NCI-H1048 (cell line): ENCODE data around the gene CELSR1.
"Not testable (repeated sequence)": the region's sequence is repeated elsewhere in the genome, so short reads cannot be mapped to it uniquely, and the experiment has no call there.

Experiments used
- DNase-seq: peaks from one replicate; lab custom pipeline; 2025; lab: John Stamatoyannopoulos, UW

Gene CELSR1

DNA sequence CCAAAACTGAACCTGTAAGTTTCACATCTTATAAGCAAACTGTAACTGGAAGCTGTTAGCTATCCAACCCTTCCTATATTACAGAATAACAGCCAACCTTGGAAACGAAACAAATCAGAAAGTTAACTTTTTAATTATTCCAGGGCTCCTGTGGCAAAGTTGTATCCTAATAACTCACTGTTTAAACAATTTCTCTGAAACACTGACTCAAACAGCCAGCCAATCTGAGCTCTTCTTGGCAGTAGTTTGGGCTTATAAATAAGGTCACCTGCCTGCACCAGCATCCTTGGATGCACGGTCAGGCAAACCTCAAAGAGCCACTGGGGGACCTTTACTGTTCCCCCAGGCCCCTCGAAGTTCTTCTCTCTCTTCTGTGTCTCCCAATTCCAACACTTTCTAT lies 5.0 kb downstream of the CELSR1 start:
- no peak for DNase-seq

DNA sequence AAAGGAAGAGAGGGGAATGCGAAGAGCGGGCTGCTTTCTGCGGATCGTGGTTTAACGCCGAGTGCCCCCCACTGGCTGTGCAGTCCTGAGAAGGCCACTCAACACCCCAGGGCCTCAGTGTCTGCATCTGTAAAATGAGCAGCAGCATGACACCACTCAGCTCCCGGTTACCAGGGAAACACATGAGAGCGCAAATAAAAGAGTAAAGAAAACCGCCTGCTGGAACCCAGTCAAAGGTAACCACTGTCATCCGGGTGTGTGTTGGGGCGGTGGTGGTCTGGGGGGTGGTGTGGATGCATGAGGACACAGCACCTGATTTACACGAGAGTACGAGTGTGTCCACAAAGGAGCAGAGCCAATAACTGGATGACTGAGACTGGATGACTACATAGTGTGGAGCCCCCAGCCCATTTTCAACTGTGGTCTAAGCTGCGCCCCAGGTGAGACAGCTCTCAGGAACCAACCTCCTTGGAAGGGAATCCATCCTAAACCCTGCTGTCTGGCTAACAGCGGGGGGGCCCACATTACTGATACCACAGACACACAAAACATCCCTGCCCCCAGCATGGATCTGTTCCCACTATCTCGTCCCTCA lies 5.7 kb downstream of the CELSR1 start:
- DNase-seq: no peak

DNA sequence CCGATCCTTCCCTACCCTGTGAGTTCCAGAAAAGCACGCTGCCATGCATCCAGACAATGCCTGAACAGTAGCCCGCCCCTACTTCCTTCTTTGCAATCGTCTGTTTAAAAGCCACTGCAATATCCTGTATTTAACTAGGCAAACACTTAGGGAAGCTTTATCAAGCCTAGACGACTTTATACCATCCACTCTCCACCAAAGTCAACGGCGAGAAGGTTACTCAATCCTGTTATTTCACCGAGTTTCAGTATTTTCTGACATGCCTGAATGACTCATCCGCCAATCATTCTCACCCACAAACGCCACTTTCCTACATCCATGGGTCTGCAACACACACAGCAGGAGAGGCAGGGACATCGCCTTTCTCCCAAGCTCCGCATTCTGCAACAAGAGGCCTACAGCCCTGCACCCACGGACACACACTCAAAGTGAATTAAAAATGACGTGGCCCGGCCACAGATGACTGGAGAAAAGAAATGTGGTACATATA lies 9.3 kb downstream of the CELSR1 start:
- no peak for DNase-seq

DNA sequence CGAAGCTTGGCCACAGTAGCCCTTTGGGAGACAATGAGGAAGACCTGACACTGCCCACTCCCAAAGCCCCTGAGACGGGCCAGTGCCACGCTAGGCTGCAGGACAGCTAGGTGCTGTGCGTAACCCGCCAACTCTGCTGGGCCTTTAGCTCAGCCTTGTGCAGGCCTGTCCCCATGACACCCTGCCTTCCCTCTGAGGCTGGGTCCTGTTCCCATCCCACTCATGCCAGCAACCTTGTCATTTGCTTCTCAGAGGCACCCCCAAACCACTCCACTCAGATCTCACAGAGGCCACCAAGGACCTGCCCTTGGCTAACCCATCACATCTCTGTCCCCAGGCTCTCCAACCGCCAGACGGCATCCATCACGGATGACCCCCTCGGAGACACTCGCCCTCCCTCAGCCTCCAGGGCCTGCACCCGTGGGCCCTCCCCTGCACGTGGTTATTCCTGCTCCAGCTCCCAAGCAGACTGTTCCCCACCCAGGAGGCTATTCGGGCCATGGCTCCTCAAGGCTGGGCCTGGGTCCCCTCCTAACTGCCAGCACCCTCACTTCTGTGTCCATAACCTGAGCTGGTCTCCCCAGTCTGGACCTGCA lies 11.1 kb downstream of the CELSR1 start:
- no peak for DNase-seq

DNA sequence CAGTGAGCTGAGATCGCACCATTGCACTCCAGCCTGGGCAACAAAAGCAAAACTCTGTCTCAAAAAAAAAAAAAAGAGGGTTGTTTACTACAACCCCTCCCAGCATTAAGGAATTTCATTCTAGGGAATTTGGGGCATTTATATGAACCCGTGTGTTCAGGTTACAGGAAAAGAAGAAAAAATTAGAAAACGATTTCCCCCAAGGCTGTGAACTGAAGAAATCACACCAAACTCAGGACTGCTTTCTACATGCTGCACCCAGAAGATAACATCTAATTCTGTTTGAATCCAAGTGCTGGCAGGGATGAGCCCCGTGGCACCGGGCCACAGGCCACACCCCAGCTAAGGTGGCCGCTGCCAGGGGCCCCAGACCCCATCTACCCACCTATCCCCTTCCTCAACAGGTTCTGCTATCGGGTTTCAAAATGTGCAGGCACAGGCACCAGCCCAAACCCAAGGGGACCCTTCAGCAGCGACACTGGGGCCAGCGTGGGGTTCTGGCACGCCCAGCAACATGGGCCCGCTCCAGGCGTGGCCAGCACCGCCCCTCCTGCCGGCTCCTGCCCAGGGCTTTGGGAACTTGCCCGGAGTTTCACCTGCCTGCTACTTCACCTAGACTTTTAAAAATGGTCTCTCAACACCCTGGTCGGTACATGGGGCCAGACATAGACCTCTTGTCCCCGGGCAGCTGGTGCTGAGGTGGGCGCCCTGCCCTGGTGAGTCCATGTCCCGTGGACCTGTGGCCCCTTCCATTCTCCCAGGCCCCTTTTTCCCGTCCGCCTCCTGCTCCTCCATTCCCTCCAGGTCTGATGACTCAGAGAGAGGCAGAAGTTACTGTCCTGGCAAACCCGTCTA lies 11.8 kb downstream of the CELSR1 start:
- DNase-seq: no peak

DNA sequence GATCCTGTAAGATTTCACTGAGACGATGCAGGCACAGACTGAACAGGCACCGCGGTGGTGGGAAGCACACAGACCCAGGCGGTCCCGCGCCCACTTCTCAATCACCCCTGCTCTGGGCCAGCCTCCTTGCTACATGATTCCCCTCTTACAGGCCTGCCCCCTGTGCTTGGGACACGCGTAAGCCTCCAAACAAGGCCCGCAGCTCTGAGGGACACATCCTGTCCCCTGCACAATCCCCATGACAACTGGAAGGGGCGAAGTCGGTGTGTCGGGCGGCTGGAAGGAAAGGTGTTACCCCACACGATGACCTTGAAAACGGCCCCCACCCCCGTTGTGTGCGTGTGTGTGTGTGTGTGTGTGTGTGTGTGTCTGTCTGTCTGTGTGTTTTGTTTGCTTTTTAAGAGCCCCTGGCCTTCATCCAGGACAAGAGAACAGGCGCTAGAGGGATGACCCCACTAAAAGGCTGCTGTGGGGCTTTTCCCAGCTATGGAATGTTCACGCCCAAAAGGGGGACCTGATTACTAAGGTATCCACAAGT lies 13.1 kb downstream of the CELSR1 start:
- no peak for DNase-seq

DNA sequence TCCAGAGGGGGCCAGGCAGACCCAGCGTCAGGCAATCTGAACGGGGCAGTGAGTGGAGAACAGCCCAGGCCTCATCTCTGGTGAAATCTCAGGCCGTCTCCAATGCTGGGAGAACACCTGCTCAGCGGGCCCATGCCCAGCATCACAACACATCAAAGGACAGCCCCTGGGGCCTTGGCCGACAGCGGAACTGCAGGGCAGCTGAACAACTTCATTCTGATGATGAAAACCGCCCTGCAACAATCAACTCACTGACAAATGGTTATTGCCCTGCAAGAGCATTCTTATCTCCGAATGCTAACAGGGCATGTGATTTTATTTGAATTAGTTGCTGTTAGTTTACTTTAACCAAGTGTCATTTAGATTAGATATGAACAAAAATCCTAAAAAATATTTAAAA lies 14.6 kb downstream of the CELSR1 start:
- no peak for DNase-seq

DNA sequence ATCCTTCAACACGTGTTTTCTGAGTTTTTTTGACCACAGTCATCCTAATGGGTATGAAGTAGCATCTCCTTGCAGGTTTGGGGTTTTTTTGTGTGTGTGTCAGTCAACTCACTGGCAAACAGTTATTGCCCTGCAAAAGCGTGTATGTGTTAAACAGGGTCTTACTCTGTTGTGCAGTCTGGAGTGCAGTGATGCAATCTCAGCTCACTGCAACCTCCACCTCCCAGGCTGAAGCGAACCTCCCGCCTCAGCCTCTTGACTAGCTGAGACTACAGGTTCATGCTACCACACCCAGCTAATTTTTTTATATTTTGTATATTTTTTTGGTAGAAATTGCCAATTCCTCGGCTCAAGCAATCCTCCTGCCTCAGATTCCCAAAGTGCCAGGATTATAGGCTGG lies 15.4 kb downstream of the CELSR1 start:
- no peak for DNase-seq

DNA sequence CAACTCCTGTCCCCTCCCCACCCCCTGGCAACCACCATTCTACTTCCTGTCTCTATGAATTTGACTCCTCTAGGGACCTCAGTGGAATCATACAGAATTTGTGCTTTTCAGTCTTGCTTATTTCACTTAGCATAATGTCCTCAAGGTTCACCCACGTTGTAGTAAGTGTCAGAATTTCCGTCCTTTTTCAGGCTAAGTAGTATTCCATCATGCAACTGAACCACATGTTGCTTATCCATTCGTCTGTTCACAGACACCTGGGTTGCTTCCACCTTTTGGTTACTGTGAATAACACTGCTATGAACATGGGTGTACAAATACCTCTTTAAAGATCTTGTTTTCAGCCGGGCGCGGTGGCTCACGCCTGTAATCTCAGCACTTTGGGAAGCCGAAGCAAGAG lies 16.5 kb downstream of the CELSR1 start:
- no peak for DNase-seq

DNA sequence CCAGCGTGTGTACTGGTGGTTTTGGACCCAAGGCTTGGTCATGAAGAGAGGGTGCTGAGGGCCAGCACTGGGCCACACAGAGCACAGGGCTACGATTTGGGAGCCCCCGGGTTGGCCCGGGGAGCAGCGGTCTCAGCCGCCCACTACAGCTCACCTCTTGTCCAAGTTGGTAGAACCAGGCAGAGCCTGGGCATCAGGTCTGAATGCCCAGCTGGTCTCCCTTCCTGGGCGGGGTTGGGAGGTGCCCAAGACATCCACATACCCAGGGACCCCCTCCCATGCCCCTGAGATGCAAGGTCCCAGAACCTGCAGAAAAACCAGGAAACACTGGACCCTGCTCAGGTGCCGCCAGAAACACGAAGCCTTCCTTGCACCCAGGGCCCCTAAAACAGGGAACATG lies 18.0 kb downstream of the CELSR1 start:
- no peak for DNase-seq

DNA sequence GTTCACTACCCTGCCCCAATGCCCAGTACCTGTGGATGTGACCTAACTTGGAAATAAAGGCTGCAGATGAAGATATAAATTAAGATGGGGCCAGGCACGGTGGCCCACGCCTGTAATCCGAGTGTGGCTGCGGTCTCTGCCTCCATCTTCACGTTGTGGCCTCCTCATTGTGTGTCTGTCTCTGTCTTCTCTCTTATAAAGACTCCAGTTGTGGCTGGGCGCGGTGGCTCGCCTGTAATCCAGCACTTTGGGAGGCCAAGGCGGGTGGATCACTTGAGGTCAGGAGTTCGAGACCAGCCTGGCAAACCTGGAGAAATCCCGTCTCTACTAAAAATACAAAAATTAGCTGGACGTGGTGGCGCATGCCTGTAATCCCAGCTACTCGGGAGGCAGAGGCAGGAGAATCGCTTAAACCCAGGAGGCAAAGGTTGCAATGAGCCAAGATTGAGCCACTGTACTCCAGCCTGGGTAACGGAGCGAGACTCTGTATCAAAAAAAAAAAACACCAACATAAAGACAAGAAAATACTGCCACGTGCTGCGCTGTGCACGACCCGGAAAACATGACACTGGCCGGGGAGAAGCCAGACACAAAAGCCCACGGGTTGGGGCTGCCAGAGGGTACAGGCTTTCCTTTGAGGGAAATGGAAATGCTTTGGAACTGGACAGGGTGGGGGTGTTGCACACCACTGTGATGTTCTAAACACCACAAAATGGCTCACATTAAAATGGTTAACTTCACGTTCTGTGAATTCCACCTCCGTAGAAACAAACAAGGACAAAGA lies 18.7 kb downstream of the CELSR1 start:
- no peak for DNase-seq

DNA sequence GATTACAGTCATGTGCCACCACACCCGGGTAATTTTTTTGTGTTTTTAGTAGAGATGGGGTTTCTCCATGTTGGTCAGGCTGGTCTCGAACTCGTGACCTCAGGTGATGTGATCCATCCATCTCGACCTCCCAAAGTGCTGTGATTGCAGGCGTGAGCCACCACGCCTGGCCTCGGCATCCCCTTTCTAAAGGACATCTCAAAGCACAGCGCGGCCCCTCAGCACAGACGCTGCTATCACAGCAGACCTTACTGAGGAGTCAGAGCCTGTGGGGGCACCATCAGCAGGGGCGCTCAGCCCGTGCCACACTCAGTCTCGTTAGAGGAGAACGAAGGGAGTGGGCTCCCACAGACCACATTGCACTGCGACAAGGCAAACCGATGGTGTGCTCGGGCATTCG lies 19.4 kb downstream of the CELSR1 start:
- no peak for DNase-seq

DNA sequence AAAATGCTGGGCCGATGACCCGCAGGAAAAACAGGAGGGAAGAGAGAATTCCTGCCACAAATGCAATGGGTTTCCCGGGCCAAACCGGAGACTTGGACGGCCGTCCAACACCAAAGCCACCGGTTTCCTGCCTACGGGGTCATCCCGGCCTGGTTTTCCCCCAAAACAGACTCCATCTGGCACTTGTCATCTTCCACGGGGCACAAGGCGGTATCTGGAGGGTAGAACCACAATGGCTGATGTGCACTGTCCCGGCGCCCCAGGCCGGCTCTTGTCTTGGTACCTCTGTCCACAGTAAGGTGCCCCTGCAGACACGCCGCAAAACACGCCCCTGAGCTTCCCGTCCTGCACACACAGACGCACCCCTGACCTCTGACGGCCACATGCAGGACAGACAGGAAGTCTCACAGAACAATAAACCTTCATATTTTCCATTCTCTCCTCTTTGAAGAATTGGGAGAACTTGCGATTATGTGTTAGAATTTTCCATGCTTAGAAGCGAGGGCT lies 20.1 kb downstream of the CELSR1 start:
- no peak for DNase-seq

DNA sequence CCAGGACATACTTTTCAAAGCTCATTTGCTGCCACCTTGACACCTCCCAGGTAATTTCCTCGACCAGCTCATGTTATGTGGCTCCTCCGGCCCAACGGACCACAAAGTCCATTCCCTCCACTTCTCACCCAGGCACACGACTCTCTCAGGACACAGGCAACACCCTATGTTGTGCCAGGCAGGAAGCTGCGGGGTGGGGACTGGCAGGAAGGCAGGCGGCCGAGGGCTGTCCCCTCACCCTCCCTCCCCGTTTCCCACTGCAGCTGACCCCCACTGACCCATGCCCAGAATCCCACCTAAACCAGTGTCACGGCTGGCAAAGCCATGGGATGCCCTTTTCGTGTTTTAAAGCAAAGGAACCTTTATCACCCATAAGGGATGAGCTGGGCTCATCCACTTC lies 20.8 kb downstream of the CELSR1 start:
- DNase-seq: no peak

DNA sequence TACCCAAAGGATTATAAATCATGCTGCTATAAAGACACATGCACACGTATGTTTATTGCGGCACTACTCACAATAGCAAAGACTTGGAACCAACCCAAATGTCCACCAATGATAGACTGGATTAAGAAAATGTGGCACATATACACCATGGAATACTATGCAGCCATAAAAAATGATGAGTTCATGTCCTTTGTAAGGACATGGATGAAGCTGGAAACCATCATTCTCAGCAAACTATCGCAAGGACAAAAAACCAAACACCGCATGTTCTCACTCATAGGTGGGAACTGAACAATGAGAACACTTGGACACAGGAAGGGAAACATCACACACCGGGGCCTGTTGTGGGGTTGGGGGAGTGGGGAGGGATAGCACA lies 21.3 kb downstream of the CELSR1 start:
- not testable (repeated sequence) for DNase-seq

DNA sequence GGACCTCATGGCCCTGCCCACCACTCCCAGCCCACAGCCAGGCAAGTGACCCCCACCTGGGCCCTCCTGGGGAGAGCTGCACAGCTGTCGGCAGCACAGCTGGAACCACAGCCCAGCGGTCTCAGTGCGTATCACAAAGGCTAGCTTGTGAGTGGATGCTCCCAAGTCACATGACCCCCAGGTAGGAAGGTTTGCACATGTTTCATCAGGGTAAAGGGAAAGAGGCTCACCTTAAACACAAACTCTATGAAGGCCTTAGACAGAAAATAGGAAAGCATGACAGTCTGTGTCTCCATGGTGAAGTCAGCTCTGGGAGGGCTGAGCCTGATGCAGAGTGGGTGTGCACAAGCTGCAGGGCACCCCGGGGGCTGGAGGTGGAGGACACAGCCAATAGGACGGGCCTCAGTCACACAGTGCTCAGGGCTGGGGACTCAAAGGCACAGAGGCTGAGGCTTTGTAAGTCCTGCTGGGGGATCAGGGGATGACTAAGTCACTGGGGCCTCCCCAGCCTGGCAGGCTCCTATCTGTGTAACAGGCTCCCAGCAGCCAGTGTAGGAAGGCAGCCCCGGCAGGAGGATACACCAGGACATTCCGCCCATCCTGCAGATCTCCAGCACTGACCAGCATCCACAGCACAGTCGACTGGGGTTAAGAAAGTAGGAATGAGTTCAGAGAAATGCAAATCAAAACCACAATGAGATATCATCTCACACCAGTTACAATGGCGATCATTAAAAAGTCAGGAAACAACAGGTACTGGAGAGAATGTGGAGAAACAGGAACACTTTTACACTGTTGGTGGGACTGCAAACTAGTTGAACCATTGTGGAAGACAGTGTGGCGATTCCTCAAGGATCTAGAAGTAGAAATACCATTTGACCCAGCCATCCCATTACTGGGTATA lies 22.0 kb downstream of the CELSR1 start:
- no peak for DNase-seq

DNA sequence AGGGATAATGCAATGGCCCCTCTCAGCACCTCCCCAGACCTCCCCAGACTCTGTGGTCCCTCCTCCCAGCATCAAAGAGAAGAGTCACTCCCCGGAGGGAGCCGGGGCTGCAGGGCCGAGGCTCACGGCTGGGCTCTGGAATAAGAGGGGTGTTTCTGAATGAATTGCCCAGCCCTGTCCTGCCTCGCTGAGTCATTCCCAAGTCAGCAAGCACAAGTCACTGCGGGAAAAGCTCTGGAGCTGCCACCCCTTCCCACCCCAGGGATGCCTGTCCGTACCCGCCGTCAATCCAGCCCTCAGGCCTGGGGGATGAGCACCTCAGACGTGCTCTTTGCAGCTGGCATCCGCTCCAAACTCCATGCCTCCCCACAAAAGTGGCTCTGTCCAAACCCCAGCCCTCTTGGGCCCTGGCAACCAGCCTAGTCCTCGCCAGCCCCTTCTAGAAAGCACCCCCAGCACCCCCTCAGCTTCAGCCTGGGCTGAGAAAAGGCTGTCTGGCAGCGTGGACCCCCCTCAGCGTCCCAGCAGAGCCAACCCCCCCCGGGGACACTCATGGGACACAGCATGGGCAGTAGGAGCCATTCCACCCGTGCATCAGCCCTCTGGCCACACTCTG lies 22.7 kb downstream of the CELSR1 start:
- no peak for DNase-seq

DNA sequence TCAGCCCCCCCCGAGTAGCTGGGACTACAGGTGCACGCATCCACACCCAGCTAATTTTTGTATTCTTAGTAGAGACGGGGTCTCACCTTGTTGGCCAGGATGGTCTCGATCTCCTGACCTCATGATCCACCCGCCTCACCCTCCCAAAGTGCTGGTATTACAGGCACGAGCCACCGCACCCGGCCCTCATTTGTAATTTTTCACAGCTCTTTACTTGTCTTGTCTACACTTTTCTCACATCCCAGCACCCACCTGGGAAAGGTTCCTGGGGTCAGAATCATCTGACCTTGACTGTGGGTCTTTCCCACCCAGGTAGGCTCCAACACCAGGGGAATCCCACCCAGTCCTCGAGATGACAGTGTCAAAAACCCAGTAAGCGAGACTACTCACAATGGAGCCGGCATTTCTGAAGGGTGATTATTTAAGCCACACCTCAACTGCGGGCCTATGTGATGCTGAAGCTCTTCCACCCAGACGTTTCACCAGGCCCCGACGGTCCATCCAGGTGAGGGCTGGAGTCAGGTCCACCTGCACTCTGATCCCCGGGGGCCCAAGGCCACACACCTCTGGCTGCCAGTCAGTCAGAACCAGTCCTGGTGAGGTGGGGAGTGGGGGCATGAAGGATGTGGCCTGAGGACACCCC lies 23.4 kb downstream of the CELSR1 start:
- DNase-seq: no peak

DNA sequence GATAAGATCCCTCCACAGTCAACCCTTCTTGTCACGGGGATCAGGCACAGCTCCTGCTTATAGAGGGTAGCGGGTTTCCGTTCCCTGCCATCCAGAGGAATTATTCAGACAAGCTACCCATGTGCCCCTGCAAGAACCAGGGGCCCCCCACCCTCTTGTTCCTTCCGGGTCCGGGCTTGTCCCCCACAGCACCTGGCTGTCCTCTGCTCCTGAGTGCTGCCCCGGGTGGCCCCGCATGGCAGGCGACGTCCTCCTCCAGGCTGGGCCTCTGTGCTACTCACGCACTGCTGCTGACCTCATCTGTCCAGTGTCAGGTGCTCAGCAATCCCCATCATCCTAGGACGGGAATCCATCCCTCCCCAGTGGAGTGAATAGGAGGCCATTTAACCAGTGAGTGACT lies 24.7 kb downstream of the CELSR1 start:
- no peak for DNase-seq

DNA sequence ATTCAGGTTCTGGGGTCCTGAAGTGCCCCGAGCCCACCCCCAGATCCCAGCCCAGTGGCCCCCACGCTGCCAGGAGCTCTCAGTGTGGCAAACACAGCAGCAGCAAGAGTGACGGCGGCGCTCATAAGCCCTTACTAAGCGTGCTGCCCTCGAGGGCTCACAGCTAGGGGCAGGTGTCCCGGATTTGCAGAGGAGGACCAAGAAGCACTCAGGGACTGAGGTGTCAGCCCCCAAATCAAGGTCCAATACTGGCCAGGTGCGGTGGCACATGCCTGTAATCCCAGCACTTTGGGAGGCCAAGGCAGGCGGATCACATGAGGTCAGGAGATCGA lies 25.4 kb downstream of the CELSR1 start:
- DNase-seq: no peak
